ENCODE measurements around the gene PARS2. TPM values are rescaled to one million over a fixed set of nuclear protein-coding genes. Genes with fewer than 3 reads are reported as not detected.
"Not testable (repeated sequence)": the region's sequence is repeated elsewhere in the genome, so short reads cannot be mapped to it uniquely, and the experiment has no call there.

The PARS2 gene
- total RNA-seq, 4 donors from 2014 or later, result 4.8 to 7.4 (median 6.0) TPM

DNA sequence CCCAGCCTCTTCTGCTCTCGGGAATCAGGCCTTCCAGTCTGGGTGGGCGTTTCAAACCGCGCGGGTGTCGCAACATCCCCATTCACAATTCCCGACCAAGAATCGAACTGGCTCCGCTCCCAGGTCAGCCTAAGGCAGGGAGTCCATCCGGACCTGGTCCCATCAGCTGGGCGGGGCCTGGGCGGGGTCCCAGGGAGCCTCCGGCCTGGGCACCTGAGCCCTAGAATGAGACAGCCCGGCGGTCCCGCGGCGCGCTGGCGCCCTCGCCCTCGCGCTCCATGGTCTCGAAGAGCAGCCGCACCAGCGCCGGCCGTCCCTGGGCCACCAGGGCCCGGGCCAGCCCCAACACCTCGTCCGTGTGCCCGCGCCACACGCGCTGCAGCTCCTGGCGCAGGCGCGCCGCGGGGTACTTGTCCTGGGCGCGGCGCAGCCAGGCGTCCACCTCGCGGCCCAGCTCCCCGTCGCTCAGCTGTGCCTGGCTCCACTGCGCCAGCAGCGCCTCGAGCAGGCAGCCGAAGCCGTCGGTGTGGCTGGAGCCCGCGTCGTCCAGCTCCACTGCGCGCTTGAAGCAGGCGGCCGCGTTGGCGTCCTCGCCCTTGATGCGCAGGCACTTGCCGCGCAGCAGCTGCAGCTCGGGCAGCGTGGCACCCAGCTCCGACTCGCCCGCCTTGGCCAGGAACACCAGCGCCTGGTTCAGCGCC, 16.9 kb upstream of the PARS2 start:
- Histone ChIP-seq H3K4me1 (no peaks in the 10 kb centered on the region), H3K4me3 (replicated peaks in 1 of 3) (no peak overlapping the region), H3K36me3 (no peaks in the 10 kb centered on the region), H3K27ac (no peak overlapping the region), H3K9me3 (no peaks in the 10 kb centered on the region), H3K27me3 (no peaks in the 10 kb centered on the region)
- 19 to 27% methylated on average over 21 to 46 of the region's 74 CpGs for WGBS, 2 donors
- no peak for TF ChIP-seq POLR2A (IDR thresholded peaks at IDR 0.05)
- TF ChIP-seq, protein P1, sequence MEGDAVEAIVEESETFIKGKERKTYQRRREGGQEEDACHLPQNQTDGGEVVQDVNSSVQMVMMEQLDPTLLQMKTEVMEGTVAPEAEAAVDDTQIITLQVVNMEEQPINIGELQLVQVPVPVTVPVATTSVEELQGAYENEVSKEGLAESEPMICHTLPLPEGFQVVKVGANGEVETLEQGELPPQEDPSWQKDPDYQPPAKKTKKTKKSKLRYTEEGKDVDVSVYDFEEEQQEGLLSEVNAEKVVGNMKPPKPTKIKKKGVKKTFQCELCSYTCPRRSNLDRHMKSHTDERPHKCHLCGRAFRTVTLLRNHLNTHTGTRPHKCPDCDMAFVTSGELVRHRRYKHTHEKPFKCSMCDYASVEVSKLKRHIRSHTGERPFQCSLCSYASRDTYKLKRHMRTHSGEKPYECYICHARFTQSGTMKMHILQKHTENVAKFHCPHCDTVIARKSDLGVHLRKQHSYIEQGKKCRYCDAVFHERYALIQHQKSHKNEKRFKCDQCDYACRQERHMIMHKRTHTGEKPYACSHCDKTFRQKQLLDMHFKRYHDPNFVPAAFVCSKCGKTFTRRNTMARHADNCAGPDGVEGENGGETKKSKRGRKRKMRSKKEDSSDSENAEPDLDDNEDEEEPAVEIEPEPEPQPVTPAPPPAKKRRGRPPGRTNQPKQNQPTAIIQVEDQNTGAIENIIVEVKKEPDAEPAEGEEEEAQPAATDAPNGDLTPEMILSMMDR (IDR thresholded peaks at IDR 0.05), result no peak
- DNase-seq, result peak; percentile 36 to 46
- intact Hi-C loops (cut with DNase I), result no loop called here

DNA sequence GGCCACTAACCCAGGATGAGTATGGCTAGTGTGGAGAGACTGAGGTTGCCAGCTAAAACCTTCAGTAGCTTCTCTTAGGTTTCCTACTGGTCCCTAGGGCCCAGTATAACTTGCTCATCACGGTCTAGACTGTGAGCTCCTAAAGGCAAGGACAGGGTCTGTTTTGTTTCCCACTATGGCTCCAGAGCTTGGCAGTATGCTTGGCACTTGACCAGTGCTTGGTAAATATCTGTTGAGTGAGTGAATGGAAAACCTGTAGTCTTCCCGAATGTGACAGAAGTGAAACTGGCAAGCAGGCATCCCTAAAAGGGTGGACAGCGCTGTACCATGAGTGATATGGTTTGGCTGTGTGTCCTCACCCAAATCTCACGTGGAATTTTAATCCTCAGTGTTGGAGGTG, 13.1 kb upstream of the PARS2 start:
- TF ChIP-seq, protein P1 (IDR thresholded peaks at IDR 0.05), result no peak
- TF ChIP-seq POLR2A (IDR thresholded peaks at IDR 0.05), result no peak
- no peaks in the 10 kb centered on the region for H3K4me1 ChIP-seq
- no peak overlapping the region for H3K27ac ChIP-seq
- no peaks in the 10 kb centered on the region for H3K27me3 ChIP-seq
- no peaks in the 10 kb centered on the region for H3K36me3 ChIP-seq
- no peak for DNase-seq
- intact Hi-C loops (cut with DNase I), result no loop called here
- no peak overlapping the region for H3K4me3 ChIP-seq (replicated peaks in 1 of 3)
- no peaks in the 10 kb centered on the region for H3K9me3 ChIP-seq
- 81 to 83% methylated on average over 4 of the region's 4 CpGs for WGBS, 2 donors

DNA sequence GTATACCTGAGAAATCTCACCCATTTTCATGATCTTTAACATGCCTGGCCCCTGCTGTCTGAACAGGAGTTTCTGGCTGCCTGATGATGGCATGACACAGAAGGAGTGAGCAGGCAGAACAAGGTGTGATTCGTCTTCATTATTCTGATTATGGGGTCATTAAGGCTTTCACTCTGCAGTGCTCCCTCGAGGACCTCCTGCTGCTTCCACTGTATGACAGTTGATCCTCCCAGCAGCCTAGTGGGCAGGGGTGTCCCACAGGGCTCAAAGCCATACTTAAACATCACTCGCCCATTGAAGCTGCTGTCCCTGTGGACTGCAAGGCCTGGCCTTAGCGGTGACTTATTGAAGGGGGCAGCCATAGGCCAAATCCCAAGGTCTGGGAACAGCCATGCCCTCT, 12.7 kb upstream of the PARS2 start:
- Histone ChIP-seq H3K9me3 (no peaks in the 10 kb centered on the region), H3K4me1 (no peaks in the 10 kb centered on the region), H3K36me3 (no peaks in the 10 kb centered on the region), H3K27ac (no peak overlapping the region), H3K27me3 (no peaks in the 10 kb centered on the region), H3K4me3 (replicated peaks in 1 of 3) (no peak overlapping the region)
- WGBS, 2 donors, result 73 to 84% methylated on average over 2 to 3 of the region's 4 CpGs
- intact Hi-C loops (cut with DNase I), result no loop called here
- no peak for DNase-seq
- TF ChIP-seq POLR2A (IDR thresholded peaks at IDR 0.05), result no peak
- TF ChIP-seq, protein P1 (IDR thresholded peaks at IDR 0.05), result no peak

DNA sequence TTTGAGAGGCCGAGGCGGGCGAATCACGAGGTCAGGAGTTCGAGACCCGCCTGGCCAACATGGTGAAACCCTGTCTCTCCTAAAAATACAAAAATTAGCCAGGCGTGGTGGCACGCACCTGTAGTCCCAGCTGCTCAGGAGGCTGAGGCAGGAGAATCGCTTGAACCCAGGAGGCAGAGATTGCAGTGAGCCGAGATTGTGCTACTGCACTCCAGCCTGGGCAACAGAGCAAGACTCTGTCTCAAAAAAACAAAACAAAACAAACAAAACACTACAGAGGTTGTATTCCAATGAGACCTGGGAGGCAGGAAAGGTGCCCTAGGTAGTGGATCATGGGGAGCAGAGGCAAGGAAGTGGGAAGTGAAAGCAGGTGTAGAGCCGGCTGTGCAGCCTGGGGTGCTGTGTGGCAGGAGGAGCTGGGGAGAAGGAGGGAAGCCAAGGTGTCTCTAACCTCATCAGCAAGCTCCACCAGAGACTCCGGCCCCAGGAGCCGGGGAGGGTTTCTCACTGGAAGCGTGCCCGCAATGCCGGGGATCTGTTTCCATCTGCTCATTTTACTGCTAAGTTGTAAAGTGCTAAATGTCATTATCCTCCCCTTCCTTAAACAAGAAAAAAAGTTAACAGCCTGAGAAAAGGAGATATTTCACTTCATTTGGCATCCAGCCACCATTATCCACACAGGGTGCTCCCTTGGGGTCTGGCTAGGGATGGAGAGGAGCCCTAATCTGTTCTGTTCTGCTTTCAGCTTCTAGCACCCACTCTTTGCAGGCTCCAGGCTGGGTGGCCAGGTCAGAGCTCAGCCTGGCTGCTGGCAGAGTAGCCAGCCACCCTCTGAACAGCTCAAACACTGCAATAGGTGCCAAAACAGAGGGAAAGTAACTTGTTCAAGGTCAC, 11.8 kb upstream of the PARS2 start:
- H3K27ac ChIP-seq; H3K4me3 ChIP-seq (replicated peaks in 1 of 3); H3K36me3 ChIP-seq; H3K4me1 ChIP-seq; DNase-seq; intact Hi-C loops (cut with DNase I); H3K9me3 ChIP-seq; H3K27me3 ChIP-seq: not testable (repeated sequence)
- WGBS, 2 donors, result 82 to 87% methylated on average over 16 of the region's 16 CpGs

DNA sequence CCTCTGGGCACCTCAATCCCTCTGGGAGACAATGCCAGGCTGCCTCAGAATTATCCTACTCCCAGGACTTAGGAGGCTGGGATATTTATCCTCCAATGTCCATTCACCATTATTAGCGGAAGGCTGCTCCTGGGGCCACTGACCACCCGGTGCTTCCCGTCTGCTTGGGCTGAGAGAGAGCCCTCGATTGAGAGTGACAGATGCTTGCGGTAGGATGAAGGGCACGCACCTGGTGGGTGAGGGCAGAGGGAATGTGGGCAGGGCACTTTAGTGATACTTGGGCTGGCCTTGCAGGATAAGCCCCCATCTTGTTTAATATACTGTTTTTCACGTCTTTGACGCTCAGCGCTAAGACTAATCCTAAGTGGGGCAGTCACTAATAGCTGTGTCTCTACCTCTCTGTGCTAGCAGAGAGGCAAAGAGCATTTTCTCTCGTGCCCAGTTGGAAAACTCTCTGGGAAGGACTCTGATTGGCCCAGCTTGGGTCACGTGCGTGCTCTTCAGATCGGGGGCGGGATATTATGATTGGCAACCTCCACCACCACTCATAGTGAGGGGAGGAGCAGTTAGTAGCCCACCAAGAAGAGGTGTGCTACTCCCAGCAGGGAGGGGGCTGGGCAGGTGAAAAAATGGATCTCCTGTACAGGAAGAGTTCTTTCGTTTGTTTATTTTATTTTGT, 10.6 kb upstream of the PARS2 start:
- no peaks in the 10 kb centered on the region for H3K4me1 ChIP-seq
- peak in 1 of 2 donors; percentile 8 for DNase-seq
- no peak overlapping the region for H3K4me3 ChIP-seq (replicated peaks in 1 of 3)
- no peaks in the 10 kb centered on the region for H3K27me3 ChIP-seq
- no peaks in the 10 kb centered on the region for H3K9me3 ChIP-seq
- WGBS, 2 donors, result 57 to 60% methylated on average over 14 to 15 of the region's 15 CpGs
- H3K36me3 ChIP-seq, result no peaks in the 10 kb centered on the region
- intact Hi-C loops (cut with DNase I), result no loop called here
- H3K27ac ChIP-seq, result no peak overlapping the region
- no peak for TF ChIP-seq POLR2A (IDR thresholded peaks at IDR 0.05)
- TF ChIP-seq, protein P1 (IDR thresholded peaks at IDR 0.05), result no peak
